GM18507 (cell line): ENCODE results near the gene CYP1B1.
"Not testable (repeated sequence)": the region's sequence is repeated elsewhere in the genome, so short reads cannot be mapped to it uniquely, and the experiment has no call there.

Source experiments
- DNase-seq: peaks from one replicate; pipeline ENCODE4 v3.0.0; 2011; ENCODE audit warnings: low read depth; ENCODE audit not compliant: insufficient read length; ENCODE audit errors: extremely low spot score
- FAIRE-seq: peaks from 2 replicates; lab custom pipeline; 2011; peaks lifted over from hg19 to GRCh38; lab: Jason Lieb, UNC

Gene CYP1B1

DNA sequence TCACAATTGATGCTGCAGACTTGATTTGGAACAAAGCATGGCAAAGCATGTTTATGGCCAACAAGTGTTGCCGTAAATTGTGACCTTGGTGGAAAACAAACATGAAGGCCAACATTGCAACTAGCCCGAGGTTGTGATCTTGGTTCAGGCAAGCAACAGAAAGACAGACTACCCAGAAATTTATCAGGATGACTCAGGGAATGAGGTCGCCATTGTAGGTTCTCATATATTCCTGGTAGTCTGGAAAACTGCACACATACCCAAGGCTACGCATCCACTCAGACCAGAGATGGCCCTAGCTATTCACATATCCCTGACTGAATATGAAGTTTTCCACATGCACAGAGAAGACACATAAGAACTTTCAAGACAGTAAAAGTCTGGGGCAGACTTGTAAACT is 30.1 kb downstream of the CYP1B1 start:
- no peak for DNase-seq
- no peak for FAIRE-seq

DNA sequence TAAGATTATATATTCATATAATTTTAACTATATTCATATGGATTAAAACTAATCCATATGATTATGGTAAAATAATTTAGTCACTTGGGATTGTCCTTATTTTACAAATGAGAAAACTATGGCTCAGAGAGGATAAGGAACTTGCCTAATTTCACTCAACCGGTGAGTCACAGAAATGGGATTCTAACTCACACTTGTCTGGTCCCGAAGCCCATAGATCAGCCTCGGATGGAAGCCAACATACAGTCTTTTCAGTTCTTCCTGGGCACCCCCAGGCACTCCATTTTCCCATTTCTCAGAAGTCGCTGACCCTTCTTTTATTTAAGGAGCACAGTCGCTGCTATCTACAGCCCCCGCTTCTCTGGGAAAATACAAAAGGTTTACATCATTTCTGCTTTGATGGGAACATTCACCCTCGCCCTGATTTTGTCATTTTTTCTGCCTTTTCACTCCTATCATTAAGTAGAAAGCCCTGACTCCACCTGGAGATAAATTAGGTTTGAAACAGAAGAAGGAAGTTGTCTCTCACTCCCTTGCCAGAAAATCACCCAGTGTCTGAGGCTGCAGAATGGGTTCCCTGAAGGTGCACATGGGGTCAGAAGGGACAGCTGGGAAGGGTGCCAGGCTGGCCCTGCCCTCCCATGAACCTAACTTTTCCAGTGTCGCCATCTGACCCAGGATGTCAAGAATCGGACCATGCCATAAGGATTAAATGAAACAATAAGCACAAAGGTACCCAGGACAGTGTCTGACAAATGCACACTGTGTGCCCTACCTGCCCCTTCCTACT is 36.6 kb downstream of the CYP1B1 start:
- FAIRE-seq (peak; percentile 54), DNase-seq (no peak)

DNA sequence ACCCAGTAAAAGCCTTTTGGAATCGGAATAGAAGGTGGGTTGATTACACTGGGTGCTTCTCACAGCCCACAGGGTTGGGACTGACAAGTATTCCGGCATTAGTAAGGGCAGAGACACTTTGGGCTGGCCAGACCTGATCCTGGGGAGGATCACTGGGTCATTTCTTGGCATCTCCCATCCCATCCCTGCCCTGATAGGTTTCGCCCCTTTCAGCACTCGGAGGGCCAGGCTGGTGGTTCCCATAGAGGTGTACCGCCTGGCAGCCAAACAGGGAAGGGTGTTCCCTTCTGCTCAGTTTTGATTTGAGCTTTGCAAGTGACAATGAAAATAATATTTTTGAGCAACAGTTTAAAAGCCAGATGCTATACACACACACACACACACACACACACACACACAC is 37.3 kb downstream of the CYP1B1 start:
- FAIRE-seq: no peak
- DNase-seq: no peak

DNA sequence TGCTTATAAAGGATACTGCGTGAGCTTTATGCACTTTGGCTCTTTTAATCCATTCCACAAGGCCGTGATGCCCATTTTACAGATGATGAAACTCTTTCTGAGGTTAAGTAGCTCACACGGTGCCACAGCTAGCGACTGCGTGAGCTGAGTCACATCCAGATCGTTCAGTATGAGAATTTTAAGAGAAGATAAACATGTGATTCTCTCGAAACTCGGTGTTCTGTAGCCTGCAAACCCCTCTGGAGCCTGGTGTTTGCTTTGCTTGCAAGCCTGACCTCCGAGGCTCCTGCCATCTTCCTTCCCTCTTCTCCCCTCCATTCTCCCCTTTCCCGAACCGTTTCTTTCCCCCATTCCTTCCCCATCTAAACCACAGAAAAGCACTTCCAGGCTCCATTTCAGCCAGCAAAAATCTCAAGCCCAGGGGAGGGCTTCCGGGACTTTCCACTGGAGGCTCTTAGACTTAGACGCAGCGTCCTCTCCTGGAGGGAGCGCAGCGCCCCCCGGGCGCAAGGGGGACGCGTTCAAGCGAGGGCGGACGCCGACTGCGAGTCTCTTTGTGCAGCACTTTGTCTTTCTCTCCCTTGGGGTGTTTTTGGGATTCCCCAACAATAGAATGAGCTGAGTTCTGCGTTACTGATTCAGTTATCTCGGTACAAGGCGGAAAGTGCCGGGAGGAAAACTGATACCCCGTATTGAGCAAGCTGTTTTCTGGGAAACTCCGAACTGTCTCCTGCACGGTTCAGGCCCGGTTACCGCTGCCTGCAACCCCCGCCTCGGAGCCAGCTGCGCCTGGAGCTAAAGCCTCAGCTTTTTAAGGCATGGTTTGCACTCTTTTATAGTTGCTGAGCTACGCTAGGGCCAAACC is 38.0 kb downstream of the CYP1B1 start:
- peak; percentile 92 for FAIRE-seq
- peak; percentile 15 for DNase-seq

DNA sequence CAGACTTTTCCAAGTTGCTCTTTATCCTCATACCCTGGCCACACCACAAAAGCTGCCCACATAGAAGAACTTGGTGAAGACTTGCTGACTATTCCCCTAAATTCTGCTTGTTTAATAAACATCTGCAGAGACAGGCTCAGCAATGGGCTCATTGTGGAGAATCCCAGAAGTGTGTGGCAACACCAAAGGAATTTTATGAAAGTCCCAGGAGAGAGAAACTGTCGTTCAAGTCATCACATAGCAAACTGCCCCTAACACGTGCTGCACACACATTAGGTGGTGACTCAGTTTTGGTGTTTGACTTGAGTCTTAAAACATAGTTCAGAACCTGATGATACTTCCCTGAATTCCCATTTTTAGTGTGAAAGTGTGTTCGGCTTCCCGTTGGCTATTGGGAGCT is 38.6 kb downstream of the CYP1B1 start:
- FAIRE-seq: peak; percentile 9
- no peak for DNase-seq

DNA sequence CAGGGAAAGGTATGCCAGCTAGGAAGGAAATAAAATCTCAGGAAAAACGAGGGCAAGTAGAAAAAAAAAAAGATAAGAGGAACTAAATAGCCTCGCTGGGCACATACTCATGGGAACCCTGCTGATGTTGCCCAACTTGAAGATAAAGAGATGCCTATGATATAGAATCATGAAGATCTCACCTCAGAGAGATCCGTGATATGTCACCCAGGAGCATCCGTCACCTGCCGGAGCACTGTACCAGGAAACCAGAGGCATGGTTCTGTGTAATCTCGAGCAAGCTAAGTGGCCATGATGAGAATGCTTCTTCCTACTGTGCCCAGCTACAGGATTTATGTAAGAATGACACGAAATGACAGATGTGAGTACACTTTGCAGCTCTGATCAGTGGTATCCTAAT is 40.0 kb downstream of the CYP1B1 start:
- no peak for FAIRE-seq
- DNase-seq: no peak

DNA sequence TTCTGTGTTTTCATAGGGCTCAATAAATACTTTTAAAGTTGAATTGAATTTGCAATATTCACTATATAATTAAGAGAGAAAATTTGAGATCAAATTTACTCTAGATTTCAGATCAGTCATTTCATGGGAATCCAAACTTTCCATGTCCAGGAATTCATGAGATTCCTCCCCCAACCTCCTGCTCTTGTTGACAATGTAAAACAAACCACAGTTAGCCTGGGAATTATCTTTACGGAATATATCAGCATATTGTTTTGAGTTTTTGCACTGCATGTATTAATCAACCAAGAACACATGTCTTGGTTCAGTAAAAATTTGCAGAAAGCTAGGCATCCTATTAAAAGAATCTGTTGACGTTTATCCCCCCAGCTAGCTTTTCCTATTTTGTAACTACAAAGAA is 42.3 kb downstream of the CYP1B1 start:
- FAIRE-seq (no peak), DNase-seq (no peak)

DNA sequence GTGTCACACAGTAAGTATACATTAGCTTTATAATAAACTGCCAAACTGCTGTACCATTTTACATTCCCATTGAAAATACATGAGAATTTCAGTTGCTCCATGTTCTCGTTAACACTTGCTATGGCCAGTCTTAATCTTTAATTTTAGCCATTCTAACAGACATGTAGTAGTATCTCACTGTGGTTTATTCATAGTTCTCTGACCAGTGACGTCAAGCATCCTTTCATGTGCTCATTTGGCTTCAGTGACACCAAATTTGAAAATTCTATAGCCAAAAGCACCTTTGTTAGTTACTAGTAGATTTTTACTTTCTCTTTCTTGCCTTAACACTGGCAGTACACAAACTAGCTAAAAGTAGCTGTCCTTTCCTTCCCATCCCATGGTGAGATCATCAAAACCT is 43.0 kb downstream of the CYP1B1 start:
- no peak for DNase-seq
- no peak for FAIRE-seq

DNA sequence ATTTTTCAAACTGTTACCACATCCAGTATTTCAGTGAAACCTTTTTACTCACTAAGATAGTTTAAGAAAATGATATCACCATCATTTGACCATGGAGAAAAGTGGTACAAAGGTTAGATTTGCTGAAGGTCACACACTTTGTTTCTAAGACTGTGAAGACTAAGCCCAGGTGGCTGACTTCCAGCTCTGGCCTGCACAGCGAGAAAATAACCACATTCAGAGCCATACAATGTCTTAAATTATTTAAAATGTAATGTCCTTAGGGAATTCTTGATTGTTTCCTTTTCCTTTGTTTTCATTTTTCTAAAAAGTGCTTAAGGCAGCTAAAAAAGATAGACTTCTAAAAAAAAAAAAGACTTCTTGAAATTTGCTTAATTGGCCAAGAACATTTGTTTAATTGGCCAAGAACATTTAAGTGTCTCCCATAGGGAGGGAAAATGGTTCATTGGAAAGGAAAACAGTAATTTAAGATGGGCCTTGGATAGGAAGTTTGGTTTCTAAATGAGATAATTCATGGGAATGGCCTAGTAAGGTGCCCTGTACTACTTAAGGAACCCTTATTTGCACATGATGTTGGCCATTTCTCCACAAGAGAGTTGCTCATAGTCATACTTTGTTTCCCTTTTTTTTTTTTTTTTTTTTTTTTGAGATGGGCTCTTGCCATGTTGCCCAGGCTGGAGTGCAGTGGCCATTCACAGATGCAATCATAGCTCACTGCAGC is 45.2 kb downstream of the CYP1B1 start:
- FAIRE-seq: no peak
- DNase-seq: no peak

DNA sequence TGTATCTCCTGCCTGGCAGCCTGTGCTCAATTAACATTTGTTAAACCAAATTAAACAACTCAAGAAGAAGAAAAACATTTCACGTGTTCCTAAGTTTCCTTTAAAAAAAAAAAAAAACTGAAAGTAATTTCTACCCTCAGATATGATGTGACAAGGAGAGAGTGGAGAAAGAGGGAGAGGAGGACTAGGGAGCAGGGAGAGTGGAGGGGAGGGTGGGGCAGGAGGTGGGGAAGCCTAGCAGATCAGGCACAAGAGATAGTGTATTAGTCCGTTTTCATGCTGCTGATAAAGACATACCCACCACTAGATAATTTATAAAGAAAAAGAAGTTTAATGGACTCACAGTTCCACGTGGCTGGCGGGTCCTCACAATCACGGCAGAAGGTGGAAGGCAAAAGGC is 46.4 kb downstream of the CYP1B1 start:
- no peak for DNase-seq
- no peak for FAIRE-seq

DNA sequence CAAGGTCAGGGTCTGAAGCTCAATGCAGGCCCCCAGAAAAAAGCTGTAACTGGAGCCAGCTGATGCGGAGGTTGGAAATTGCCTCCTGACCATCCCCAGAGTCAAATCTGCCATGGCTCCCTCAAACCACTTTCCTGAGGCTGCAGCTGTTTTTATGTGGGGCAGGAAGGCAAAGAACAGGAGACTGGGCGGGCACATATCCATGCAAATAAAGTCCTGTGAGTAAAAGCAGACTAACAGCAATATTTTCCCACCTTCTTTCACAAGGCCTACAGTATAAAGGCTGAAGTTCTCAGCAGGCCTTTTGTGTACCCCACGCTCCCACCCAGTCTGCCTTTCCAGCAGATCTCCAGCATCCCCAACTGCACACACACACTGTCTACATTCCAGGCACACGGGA is 47.1 kb downstream of the CYP1B1 start:
- DNase-seq (no peak), FAIRE-seq (no peak)

DNA sequence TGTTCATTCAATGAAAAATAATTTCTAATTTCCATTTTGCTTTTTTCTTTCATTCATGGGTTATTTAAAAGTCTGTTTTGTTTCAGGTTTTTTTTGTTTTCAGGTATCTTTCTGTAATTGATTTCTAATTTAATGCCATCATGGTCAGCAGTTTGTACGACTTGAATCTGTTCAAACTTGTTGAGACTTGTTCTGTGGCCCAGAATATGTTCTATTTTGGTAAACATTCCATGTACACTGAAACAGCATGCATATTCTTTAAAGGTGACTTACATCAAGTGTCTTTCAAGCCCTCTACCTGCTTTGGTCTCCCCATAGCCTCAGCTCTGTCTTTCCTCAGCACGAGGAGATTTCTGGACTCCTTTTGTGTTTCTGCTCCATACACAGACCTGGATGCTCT is 49.1 kb downstream of the CYP1B1 start:
- DNase-seq: no peak
- peak; percentile 64 for FAIRE-seq

DNA sequence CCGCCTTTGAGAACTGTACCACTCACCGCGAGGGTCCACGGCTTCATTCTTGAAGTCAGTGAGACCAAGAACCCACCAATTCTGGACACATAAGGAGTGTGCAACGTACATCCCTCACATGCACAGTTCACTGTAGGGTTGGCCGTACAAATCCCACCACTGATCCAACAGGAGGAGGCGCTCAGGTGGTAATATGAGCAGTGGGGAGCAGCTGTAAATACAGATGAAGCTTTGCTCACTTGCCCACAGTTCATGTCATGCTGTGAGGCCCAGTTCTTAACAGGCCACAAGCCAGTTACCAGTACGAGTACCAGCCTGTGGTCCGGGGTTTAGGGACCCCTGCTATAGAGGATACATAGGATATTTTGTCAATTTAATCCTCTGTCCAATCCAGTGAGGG is 54.4 kb downstream of the CYP1B1 start:
- FAIRE-seq (no peak), DNase-seq (no peak)

DNA sequence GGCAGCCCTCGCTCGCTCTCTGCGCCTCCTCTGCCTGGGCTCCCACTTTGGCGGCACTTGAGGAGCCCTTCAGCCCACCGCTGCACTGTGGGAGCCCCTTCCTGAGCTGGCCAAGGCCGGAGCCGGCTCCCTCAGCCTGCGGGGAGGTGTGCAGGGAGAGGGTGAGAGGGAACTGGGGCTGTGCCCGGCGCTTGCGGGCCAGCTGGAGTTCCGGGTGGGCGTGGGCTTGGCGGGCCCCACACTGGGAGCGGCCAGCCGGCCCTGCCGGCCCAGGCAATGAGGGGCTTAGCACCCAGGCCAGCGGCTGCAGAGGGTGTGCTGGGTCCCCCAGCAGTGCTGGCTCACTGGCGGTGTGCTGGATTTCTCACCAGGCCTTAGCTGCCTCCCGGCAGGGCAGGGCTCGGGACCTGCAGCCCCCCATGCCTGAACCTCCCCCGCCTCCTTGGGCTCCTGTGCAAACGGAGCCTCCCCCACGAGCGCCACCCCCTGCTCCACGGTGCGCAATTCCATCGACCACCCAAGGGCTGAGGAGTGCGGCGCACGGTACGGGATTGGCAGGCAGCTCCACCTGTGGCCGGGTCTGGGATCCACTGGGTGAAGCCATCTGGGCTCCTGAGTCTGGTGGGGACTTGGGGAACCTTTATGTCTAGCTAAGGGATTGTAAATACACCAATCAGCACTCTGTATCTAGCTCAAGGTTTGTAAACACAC is 55.4 kb downstream of the CYP1B1 start:
- not testable (repeated sequence) for DNase-seq, FAIRE-seq

DNA sequence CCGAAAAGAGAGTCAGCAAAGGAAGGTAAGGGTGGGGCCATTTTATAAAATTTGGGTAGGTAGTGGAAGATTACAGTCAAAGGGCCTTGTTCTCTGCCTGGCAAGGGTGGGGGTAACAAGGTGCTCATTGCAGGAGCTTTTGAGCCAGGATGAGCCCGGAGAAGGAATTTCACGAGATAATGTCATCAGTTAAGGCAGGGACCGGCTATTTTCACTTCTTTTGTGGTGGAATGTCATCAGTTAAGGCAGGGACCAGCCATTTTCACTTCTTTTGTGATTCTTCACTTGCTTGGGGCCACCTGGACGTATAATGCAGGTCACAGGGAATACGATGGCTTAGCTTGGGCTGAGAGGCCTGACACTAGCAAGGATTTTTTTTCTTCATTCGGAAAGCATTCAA is 58.1 kb downstream of the CYP1B1 start:
- no peak for DNase-seq
- FAIRE-seq: no peak
